ENCODE measurements around the gene NUDT12. TPM values are rescaled to one million over a fixed set of nuclear protein-coding genes. Genes with fewer than 3 reads are reported as not detected.
A peak's percentile ranks its signal among the peaks of the same experiment; 100 is the strongest.

The NUDT12 gene
- polyA plus RNA-seq, 10 donors: 8.8 to 15.9 (median 13.3) TPM

DNA sequence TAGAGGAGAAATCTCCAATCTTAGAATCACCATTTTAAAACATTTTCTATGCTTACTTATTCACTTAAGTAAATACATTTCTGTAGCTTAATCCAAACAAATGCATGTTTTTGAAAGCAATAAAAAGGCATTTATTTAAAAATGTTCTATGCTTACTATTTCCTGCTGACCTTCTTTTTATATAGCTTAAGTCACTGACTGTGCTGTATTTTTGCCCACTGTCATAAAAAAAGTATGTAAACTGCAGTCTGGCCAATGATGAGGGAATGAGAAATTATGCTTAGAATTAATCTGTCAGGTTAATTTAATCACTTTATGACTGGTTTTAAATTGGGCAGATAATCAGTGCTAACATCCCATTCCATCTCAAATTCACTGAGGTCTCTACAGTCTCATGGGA is 20.1 kb downstream of the NUDT12 start:
- no peak for DNase-seq

DNA sequence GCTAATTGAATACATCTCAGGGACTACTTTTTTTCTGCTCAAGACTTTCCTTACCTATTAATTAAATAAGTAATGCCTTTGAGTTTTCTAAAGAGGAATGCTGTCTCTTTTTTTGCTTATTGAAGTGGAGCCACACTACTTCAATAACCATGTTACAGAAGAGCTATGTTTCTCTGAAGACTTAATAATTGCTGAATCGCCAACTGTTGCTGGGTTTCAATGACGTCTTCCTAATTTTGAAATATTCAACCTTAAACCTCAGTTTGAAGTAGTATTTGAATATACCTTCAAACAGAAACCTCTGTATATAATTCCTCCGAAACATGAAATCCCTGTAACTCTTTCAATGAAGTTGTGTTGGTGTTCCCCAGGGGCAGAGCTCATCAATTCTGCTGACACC is 21.0 kb downstream of the NUDT12 start:
- no peak for DNase-seq

DNA sequence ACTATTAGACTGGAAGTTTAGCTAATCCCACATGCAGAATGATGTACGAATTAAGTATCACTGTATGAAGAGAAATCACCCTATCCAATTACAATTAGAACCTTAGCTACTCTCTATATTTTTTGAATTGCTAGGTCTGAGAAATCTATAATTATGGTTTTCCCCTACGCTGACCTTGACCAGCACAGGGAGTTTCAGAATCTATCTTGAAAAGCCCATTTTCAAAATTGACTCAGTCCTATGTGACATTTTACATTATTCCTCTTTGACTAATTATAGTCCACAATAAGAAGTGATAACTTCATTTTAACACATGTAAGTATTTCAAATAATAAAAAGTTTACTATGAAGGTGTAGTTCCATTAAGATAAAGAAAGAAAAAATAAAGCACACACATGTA is 21.5 kb downstream of the NUDT12 start:
- DNase-seq: no peak

DNA sequence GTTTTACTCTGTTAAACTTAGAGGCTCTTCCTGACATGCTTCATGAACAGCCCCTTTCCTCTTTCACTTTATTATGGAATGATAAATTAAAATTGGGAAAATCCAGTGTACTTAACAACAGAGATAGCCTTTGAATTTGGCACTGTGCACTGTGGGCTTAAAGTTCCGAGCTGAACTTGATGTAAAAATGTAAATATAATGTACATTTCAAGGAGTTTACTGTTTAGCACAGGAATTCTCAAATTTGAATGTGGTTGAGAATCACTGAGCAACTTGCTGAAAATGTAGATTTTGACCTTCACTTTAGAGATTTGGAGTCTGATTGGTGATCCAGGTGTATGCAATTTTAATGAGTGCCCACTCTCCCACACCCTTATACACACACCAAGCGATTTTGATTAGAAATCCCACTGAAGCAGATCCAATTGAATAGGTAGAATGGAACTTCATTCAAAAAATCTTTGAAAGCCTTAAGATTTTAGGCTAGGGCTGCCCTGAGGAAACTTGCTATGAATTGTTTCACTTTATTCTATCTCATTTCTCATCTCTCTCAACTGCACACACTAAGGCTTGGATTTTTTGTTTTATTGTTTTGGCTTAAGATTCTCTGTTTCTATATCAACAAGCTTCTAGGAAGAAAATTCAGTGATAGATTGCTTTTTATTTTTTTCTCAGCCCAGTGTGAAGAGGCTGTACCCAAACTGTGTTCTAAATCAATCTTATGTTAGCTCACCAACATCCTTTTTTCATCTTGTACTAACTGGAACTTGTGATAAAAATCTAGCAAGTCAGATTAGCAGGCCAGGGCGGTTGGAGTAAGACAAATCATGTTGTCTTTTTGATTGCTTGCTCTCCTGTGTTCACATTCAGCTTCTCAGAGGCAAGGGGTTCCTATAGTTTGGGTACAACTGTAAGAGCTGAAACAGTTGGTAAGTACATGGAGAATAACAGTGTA is 22.9 kb downstream of the NUDT12 start:
- no peak for DNase-seq

DNA sequence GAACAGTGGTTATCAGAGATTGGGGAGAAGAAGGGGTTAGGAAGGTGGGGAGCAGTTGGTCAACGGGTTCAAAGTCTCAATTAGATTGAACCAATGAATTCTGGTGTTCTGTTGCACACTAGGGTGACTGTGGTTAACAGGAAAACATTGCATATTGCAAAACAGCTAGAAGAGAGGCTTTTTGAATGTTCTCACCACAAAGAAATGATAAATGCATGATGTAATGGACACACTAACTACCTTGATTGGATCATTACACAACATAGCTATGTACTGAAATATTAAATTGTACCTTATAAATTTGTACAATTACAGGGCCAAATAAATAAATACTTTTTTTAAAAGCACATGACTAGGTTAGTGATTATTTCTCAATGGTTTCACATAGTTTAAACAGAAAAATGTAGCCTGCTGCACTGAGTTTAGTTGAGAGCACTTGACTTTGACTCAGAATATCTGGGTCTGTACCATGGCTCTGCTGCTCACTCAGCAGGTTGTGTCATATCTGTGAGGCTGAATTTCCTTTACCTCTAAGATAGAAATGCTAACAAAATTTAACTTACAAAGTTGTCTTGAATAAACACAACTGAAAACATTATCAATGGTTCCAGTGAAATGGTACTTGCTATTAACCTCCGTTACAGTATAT is 30.4 kb downstream of the NUDT12 start:
- no peak for DNase-seq

DNA sequence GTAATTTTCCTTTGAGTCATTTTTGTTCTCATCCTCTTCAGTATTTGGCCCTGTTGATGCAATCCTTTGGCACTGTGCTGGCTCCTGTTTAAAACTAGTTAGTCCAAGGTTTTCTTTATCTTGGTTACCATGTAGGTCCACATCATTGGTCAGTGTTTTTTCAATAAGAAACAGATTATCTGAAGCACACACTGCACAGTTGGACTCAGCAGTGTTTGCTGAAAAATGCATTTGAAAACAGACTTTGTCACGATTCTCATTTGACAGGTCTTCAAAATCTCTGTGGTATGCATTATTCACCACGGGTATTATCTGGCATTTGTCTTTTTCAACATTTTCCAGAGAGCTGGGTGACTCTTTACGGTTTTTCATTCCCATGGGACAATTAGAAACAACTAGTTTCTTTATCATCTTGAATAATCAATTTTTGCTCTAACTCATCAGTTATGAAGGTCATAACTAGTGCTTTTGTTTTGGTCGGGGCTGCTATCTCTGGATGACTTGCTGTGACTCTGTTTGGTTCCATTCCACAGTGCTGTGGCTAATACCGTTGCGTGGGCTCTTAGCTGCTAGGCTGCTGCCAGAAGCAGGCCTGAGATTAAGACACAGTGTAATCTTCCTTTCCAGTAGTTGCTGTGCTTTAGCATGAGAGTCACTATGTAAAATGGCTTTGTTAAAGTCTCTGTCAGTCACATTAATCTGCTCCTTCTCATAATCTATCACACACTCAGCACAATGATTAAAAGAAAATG is 36.2 kb downstream of the NUDT12 start:
- DNase-seq: no peak

DNA sequence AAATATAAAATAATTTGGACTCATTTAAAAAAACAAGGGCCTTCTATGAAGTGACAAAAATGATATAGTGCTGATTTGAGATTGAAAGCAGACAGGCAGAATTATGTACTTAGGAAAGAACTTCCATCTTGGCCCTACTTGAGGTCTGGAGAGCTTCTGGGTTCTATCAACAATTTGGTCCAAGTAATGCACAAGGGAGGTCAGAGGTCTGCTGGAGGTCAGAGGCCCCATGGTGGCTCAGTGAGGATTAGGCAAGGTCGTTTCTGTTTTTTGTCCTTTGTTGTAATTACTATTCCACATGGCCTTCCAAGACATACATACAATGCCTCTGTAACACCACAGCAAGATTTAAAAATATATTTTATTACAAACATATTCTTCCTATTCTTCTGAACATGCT is 37.2 kb downstream of the NUDT12 start:
- peak in 1 of 3 donors; percentile 2 for DNase-seq

DNA sequence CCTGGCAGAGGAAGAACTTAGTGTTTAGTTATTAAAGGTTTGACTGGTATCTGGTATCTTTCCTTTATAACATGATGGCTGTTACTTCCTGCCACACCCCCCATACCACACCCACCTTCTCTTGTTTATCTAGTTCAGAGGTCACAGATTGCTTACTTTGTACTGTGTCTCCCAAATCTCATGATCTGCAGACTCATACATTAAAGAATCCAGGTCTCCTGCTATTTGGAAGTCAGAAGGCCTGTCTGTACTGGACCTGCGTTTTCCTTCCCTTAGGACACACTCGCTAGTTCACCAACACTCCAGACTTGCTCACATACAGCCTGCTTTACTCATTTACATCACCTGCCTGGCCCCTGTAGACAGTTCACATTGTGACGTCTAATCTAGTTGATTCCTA is 39.3 kb downstream of the NUDT12 start:
- no peak for DNase-seq

DNA sequence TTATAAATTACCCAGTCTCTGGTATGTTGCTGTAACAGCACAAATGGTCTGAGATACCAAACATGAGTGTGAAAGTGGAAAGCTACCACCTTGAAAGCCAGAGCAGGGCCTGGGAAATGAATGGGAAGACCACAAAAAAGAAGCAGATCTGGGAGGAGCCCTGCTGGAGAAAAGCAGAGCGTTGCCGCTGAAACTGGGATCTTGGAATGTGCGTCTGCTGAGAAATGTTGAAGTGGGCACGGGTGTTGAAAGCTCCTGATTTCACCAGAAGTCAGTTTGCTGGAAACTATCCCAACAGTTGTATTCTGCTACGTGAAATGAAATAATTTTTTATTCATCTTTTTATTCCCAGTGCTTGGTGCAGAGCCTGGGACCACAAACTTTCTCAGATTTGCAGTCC is 40.0 kb downstream of the NUDT12 start:
- DNase-seq: no peak

DNA sequence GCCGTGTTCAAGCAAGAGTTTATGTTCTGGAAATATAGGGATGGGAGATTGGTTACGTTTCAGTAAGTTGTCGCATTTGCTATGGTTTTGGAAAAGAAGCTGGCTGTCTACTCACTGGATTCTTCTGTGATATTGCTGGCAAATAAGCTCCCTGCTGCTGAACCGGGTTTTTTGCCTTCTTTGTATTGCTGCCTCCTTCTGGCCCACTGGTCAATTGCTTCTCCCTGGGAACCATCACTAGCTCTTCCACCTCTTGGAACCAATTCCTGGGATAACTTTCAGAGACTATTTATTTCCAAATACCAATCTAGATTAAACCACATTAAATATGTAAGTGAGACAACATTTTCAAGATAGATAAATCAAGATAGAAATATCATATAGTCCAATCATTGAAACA is 43.0 kb downstream of the NUDT12 start:
- DNase-seq: no peak

DNA sequence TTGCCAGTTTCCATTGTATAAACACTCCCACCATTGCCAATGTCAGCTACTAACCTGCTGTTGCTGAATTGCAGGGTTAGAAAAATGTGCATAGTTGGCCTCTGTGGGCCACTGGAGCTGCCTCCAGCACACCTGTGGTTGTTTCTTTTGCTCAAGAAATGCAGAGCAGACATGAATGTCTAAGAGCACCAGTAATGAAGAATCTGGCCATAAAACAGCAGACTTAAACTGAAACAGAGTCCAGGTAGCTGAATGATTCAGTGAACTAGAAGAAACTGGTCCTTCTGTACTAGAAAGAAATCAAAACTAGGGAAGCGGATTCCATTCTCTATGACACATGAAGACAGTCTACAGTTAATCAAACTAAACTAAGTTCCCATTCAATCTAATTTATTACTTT is 48.2 kb downstream of the NUDT12 start:
- no peak for DNase-seq

DNA sequence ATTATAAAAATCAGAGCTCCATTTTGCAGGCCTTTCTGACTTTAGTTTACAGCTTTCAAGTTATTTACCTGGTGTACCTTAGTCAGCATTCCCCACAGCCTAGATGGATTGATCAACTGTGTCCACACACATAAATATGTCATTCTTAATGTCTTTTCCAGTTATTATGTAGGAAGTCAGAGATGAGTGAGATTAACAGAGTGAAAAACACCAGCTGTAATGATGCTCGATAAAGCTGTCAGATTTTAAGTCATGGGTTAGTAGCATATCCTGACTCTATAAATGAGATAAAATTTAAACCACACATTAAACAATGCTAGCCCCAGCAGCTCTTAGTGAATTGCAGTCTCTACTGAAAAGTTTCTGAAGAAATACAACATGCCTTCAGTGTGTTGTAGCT is 48.9 kb downstream of the NUDT12 start:
- no peak for DNase-seq

DNA sequence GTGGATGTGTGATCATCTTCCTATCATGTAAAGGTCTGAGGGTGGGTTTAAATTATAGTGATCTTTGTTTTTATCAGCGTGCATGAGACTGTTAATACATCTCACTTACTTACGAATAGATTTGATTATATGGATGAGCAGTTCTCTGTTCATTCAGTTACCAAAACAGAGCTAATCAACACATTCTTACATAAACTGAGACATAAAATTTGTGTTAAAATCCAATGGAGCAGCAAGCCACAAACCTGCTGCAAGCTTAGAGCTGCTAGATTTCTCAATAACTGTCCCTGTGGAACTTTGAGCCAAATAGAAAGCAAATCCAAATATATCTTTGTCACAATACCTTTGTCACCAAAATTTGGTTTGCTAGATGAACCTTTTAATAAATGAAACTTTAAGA is 50.1 kb downstream of the NUDT12 start:
- no peak for DNase-seq

DNA sequence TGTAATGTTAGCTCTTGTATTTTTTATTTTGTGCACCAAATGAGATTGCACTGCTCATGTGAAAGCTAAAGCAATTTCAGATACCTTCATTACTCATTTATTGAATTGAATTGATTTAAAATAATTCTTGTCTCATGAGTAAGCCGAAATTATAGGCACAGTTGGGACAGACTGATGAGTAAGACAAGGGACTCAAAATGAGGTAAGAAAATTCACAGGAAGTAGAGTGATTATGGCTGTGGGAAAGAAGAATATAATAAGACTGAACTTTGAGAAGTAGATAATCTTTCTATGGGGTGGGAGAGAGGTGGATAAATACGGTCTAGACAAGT is 51.1 kb downstream of the NUDT12 start:
- DNase-seq: no peak

DNA sequence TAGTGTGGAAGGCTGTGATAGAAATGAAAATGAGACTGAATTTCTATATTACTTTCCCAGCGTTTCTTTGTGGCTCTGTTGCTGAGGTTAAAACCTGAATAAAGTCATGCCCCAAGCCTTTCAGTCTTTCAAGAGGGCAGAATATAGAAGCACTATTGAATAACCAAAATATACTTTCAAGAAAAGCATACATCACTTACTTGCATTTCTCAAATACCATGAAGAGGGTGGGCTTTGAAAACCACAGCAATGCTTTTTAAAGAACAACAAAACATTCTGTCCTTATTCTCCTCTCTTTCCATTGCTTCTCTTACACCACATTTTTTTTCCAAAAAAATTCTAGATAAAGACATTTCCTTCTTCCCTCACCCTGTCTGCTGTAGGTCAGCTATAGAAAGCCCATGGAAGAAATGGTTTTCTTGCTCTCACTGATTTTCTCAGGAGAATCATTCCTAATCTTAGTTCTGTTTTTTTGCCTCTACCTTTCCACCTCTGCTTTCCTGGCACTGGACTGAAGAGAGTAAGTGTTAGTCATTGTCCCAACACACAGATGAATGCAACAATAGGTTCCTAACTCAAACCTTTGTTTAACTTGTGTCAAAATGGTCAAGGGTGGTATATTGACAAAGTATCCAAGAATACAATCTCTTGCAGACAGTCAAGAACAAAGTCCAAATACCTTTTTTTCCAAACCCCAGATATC is 51.6 kb downstream of the NUDT12 start:
- DNase-seq: no peak

DNA sequence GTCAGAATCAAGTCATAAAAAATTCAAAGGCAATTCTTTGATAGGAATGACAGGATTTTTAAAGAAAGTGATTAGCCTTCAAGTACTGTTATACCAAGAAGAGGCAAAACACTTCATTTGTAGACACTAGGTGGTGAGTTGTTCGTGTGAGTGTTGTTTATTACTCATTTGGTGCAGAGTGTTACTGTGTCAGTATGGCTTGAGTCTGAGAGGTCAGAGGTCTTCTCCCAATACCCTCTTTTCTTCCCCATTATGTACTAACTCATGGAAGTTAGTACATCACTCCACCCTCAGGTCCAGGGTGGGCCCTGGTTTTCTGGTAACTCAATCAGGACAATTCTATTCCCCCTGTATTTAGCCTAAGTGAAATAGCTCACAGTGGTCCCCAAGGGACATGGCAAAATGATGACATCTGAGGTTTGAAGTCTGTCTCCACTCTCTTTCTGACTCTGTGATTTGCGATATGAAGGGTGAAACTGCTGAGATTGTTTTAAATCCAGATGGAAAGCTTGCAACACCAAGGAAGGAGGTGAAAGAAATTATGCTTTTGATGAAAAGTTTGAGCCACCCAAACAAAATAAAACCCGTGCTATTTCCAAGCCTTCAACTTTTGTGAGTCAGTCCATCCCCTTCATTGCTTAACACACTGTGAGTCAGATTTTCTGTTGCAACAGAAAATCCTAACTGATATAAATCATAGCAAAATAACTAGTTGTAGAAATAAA is 56.8 kb downstream of the NUDT12 start:
- DNase-seq: peak in 1 of 3 donors; percentile 74

DNA sequence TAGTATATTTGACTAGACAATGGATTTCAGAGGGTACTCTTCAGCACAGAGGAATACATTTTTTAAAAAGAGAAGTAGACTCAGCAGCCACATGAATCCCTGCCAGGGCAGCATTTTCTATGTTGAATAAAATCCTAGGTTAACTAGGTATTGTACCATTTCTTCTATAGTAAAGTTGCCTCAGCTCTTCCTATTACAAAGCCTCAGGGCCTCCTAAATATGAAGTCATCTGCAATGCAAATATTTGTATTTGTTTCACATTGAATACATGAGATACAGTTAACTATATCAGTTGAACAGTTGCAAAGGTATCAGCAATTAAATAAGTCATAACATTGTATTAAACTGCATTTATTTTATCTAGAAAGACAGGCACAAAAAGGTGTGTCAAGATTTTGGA is 59.5 kb downstream of the NUDT12 start:
- DNase-seq: no peak

DNA sequence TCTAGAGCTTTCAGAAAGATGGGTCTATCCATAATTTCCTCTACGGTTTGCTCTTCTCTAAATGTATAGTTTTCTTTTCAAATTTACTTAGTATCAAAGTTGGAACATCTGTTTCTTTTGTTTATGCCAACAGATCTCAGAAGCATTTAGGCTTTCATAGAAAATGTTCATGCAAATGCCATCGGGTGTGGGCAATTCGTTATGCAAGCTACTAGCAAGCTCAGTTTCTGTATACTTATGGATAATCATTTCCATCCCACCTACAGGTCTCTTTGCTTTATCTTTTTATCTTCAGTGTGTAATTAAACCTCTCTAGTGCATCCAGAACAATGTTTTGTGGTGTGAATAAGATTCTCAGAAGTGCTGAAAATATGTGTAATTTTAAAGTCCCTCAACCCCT is 59.9 kb downstream of the NUDT12 start:
- no peak for DNase-seq

Measured in muscle of back (tissue), 11 donors.